Measurements from ENCODE around the gene PIAS1.
"Not testable (repeated sequence)": the region's sequence is repeated elsewhere in the genome, so short reads cannot be mapped to it uniquely, and the experiment has no call there.

The PIAS1 gene

DNA sequence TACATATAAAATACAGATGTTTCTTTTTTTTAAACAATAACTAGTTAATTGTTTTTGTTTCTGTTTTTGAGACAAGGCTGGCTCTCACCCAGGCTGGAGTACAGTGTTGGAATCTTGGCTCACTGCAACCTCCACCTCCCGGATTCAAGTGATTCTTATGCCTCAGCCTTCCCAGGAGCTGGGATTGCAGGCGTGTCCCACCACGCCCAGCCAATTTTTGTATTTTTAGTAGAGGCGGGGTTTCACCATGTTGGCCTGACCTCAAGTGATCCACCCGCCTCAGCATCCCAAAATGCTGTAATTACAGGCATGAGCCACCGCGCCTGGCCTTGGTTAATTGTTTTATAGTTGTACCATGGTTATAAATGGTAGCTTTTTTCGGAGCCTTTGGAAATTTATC is 72.3 kb downstream of the PIAS1 start:
- DNase-seq = no peak

GRCh38 chr15:68129072-68129471 is 75.0 kb downstream of the PIAS1 start:
- no peak for DNase-seq

DNA sequence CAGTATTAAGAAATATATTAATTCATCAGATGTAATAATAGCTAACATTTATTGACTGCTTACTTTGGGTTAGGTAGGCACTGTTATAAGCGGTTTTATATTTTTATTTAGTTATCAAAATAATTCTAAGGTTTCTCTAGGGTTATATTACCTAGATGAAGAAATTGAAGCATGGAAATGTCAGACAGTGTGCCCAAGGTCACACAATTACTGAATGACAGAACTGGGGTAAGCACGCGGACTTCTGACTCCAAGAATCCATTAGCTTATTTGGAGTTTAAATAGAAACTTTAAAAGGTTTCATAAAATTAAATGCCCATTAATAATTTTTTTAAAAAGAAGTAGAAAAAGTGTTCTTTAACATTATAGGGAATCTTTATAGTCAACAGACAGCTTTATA is 76.7 kb downstream of the PIAS1 start:
- no peak for DNase-seq

DNA sequence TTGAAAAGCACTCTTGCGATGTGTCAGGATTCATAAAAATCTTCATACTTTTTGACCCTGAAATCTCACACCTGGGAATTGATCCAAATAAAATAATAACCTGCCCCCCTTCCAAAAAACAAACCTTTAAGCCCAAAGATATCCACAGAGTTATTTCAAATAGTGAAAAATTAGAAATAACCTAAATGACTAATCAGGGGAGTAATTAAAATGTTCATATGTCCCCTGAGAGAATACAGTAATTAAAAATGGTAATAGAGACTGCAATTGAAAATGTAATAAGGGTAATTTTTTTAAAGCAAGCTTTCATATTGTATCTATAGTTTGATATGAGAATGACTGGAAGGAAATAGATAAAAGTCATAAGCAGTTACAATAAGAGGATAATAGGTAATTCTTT is 83.0 kb downstream of the PIAS1 start:
- DNase-seq = no peak

DNA sequence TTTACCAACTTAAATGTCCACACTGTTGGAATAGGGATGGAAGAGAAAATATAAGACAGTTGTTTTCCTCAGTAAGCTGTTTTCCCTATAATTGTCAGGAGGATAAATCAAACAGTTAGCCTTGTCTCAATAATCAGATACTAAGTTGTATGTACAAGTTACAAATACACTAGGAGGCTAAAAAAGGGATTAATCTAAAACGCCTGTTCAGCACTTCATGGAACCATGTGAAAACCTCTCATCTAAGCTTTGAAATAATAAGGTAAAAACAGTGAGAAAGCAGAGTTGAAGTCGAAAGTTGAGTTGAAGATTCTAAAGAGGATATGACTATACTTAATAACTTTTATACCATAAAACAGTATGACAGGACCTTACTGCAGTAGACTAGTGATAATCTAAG is 89.0 kb downstream of the PIAS1 start:
- DNase-seq = no peak

- no peak for DNase-seq
These were observed 89.7 kb downstream of the PIAS1 start for GRCh38 chr15:68143785-68144184.

DNA sequence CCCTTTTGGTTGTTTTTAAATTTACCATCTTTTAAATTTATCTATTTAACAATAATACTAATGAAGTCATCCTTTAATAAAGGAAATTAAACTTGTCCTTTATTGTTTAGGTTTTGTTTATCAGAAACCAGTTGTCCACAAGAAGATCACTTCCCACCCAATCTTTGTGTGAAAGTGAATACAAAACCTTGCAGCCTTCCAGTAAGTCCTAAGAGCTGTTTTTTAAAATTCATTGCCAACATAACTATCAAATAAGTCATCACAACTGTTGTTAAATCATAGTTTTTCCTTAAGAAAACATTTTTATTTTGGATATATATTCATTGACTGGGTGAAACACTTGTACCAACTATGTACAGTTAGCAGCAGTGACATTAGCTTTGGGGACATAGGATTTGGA is 91.6 kb downstream of the PIAS1 start:
- no peak for DNase-seq

DNA sequence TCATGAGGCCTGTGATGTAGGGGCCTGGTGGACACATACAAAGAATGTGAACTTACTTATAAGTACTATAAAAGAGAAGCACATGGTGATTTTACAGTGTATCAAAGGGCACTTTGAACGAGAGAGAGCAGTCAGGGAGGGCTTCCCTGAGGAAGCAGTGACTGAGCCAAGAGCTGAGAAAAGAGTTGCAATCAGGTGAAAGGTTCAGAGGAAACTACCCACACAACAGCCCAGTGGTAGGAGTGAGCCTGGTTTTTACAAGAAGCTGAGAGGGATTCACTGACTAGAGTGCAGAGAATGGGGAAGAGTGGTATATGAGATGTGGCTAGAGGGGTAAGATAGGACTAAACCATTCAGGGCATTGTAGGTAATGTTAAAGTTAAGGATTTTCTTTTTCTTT is 93.9 kb downstream of the PIAS1 start:
- DNase-seq = peak; percentile 54 to 71 (median 66)

DNA sequence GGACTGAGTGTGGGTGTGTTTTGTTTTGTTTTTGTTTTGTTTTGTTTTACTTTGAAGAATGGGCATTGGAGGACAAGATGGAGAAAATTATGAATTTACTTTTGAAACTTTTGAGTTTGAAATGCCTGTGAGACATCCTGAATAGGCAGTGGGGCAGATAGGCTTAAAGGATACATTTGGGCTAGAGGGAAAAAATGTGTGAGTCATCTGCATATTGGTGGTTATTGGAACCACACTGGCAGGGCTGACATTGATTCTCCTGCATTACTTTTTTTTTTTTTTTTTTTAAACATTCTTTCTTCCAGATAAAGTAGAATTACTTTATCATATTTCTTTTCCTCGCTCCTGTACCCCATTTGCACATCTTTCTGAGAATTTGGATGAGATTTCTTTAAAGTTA is 94.9 kb downstream of the PIAS1 start:
- DNase-seq = no peak

DNA sequence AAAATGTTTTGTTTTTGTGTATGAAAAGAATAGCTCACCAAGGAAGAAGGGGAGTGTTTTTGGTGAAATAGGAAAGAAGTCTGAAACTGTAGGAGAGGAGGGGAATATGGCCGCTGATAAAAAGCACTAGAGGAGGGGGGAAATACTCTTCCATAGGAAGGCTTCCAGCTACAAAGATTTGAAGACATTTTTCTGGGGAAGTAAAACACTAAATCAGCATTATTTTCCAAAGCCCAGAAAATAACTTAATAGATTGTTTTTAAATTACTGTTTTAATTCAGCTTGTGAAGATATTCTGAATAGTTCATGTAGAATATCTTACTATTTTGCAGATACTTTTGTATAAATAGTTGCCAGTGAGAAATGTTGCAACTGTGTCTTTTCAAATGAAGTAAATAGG is 96.1 kb downstream of the PIAS1 start:
- DNase-seq = no peak

- no peak for DNase-seq
These were observed 97.2 kb downstream of the PIAS1 start for GRCh38 chr15:68151277-68151676.

DNA sequence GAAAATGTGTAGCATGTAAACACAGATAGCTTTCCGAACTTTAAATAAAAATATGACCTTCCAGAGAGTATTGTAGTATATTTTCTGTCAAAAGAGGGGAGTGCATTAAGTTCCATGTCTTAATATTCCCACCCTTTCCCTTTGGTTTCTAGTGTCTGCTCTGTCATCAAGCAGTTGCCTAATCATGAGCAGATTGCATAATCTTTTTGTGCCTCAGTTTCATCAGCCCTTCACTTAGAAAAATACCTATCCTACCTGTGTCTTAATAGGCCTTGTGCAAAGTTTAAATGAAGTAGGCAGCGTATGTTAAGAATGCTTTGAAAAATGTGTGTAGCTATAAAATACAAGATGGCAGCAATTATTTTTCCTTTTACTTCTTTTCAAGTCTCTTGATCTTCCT is 98.2 kb downstream of the PIAS1 start:
- DNase-seq = peak in 1 of 4 experiments; percentile 6

DNA sequence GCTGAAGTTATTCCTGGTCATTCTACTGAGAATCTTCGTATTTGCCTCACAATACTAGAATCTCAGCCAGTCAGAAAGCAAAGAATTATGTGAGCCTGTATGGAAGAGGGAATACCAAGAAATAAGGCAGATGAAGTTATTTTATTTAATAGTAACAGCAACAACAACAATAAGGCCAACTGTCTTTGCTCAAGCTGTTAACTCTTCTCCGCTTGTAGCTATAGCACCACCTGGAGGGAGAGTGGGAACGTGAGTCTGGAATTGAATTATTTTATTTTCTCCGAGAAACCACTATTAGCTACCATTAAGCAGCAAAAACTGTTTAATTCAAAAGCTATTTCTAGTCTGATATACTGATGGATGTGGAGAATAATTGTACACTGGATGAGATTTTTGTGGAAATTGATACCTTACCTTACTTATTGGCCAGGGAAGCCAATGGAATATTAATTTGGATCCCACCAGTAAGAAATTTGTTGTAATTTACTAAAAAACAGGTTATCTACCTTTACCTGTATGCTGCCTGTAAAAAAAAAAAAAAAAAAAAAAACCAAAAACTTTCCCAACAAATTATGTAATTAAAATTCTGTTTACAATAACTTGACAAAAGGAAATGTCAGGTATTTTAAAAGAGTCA is 100.9 kb downstream of the PIAS1 start:
- peak; percentile 42 to 71 (median 61) for DNase-seq

DNA sequence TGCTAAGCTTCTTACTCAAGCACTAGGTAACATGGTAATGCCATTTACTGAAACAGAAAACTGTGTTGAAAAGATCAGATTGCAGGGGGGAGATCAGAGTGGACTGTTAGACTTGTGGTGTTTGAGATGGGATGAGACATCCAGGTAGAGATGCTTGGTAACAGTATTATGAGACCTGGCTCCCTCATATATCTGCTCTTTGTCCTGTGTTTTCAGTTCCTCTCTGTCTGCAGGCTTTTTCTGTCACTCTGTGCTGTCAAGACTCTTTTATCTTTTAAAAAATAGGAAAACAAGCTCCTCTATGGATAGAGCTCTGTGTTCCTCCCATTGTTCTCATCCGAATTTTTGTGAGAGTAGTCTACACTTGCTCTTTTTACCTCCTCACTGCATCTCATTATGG is 103.0 kb downstream of the PIAS1 start:
- no peak for DNase-seq

DNA sequence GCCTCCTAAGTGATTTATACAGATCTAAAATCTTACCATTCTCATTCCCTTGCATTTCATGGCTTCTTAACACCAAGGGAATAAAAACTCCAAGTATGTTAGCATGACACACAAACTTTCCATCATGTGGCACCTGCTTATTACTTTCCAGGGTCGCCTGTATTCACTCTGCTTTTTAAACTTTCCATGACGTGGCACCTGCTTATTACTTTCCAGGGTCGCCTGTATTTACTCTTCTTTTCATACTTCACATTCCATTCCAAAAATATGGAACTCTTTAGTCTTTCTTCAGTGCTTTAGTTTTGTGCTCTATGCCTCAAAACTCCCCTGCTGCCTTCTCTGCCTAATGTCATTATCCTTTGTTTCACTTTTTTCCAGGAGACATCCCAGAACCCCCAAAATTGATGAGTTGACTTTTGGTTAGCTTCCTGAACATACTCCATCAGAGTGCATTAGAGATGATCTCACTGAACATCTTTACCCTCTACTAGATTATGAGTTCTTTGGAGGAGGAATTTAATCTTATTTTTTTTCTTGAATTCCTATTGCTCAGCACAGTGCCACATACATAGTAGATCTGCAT is 104.0 kb downstream of the PIAS1 start:
- no peak for DNase-seq

GRCh38 chr15:68163191-68163590 is 109.1 kb downstream of the PIAS1 start:
- DNase-seq = no peak

GRCh38 chr15:68166847-68167246 is 112.7 kb downstream of the PIAS1 start:
- no peak for DNase-seq

GRCh38 chr15:68172037-68172436 is 117.9 kb downstream of the PIAS1 start:
- DNase-seq = not testable (repeated sequence)

GRCh38 chr15:68173119-68173518 is 119.0 kb downstream of the PIAS1 start:
- no peak for DNase-seq

DNA sequence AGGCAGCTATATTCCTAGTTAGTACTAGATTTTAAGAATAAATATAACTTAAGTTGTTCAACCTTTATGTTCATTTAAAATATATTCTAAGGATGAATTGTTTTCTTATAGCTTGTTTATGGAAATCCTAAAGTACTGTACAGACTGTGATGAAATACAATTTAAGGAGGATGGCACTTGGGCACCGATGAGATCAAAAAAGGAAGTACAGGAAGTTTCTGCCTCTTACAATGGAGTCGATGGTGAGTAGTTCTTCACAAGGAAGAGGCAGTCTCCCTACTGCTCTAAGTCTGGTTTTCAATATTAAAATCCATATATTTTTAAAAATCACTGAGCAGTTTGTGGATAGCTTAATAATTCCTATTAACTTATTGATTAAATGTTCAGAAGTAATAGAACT is 121.4 kb downstream of the PIAS1 start:
- peak; percentile 39 to 72 (median 58) for DNase-seq

GRCh38 chr15:68176601-68177000 is 122.5 kb downstream of the PIAS1 start:
- no peak for DNase-seq

DNA sequence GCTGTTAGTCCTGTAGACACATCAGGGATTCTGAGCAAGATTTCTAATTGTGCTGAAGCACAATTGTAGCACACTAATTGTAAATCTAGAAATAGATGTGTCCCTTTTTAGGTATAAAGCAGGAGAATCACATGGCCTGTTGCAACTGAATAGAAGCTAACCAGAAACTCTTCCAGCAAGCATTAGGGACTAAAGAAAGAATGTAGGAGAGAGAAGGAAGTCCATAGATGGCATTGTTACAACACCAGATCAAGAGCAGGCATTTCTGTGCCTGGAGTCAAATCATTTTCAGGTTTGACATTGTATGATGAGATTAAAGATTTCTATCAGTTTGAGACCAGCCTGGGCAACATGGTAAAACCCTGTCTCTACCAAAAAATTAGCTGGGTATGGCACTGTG is 123.6 kb downstream of the PIAS1 start:
- no peak for DNase-seq

GRCh38 chr15:68183616-68184315 is 129.7 kb downstream of the PIAS1 start:
- no peak for DNase-seq
